ENCODE measurements around the gene C12orf56. TPM values are rescaled to one million over a fixed set of nuclear protein-coding genes. Genes with fewer than 3 reads are reported as not detected.
"Not testable (repeated sequence)": the region's sequence is repeated elsewhere in the genome, so short reads cannot be mapped to it uniquely, and the experiment has no call there.

The C12orf56 gene
- total RNA-seq, 1 donor from 2014 or later: not detected

DNA sequence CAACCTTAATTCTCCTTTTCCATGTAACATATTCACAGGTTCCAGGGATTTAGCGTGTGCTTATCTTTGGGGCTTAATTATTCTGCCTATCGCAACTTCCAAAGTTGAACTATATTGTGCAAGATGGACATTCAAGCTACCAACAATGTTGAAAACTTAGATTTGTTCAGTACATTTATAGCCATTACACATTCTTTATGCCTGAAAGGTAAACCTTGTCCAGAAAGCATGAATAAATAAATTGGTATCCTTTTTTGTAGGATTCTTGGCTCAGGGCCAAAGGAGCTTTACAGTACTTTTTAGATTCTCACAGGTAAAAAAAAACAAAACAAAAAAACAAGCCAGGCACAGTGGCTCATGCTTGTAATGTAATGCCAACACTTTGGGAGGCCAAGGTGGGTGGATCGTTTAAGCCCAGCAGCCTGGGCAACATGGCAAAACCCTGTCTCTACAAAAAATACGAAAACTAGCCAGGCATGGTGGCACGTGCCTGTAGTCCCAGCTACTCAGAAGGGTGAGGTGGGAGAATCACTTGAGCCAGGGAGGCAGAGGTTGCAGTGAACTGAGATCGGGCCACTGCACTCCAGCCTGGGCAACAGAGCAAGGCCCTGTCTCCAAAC lies 3.3 kb downstream of the C12orf56 start:
- DNase-seq (ENCODE audit: low spot score): no peak

DNA sequence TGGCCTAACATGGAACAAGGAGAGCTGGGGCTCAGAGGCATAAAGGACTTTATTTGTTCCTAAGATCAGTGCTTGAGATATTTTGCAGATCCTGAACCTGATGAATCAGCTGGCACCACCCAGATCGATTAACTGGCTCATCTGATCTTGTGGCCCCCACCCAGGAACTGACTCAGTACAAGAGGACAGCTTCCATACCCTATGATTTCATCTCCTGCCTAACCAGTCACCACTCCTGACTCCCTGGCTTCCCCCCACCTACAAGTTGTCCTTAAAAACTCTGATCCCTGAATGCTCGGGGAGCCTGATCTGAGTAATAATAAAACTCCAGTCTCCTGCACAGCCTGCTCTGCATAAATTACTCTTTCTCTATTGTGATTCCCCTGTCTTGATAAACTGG lies 5.1 kb downstream of the C12orf56 start:
- DNase-seq (ENCODE audit: low spot score): no peak

DNA sequence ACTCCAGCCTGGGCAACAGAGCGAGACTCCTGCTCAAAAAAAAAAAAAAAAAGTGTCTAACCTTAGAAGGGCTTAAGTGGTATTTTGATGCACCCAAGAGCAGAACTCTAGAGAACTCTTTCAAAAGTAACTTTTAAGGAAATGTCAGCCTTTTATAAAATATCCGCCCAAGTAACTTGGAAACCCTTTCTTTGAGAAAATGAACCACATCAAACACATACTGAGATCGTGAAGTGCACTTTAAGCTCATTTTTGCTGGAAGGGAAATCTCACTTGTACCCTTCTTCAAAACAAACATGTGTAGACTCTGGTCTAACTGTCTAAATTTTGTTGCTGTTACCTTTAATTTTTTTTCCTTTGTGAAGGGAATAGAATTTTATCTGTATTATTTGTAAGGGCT lies 5.5 kb downstream of the C12orf56 start:
- no peak for DNase-seq (ENCODE audit: low spot score)

DNA sequence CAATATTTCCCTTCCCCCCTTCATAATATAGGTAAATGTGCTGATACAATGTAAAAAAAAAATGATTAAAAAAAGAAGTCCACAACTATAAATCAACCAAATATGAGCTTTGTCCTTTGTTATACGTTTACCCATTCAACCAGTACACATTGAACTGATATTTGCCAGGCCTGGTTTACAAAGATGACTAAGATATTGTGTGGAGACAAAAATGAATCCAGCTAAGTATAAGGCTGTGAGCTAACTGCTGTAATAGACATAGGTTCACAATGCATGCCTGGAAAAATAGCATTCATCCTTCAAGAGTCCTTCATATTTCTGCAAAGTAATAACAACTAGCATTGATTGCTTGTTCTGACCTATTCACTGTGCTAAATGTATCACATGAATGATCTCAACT lies 6.9 kb downstream of the C12orf56 start:
- no peak for DNase-seq (ENCODE audit: low spot score)

DNA sequence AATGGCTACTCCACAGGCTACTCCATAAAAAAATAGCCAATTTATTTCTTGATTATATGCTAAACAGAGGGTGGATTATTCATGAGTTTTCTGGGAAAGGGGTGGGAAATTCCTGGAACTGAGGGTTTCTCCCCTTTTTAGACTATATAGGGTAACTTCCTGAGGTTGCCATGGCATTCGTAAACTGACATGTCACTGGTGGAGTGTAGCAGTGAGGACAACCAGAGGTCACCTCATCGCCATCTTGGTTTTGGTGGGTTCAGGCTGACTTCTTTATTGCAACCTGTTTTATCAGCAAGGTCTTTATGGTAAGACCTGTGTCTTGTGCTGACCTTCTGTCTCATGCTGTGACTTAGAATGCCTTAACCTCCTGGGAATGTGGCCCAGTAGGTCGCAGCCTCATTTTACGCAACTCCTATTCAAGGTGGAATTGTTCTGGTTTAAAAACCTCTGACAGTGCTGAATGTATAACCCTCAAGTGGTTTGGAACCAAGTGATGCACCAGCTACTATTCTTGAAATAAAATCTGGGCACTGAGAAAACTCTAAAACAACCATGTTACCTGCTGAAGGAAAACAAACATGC lies 27.7 kb downstream of the C12orf56 start:
- DNase-seq (ENCODE audit: low spot score): no peak

DNA sequence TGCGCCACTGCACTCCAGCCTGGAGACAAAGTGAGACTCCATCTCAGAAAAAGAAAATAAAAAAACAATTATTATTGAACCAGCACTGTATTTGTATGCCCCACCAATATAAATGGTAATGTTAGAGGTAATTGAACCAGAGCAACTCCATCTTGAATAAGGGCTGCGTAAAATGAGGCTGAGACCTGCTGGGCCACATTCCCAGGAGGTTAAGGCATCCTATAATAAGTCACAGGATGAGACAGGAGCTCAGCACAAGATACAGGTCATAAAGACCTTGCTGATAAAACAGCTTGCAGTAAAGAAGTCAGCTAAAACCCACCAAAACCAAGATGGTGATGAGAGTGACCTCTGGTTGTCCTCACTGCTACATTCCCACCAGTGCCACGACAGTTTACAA lies 29.4 kb downstream of the C12orf56 start:
- DNase-seq (ENCODE audit: low spot score): not testable (repeated sequence)

DNA sequence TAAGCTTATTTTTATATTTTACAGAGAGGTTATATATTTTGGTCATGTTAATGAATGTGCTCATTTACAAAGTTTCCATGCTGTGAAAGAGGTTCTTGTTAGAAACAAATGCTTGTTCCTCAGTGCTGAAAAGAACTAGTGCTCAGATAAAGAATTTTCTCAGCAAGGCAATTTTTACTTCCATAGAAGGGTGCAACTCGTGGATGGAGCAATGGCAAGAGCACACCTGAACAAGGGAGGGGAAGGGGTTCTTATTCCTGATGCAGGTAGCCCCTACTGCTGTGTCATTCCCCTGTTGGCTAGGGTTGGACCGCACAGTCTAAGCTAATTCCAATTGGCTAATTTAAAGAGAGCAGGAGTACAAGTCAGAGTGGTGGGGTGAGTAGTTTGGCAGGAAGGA lies 34.3 kb downstream of the C12orf56 start:
- not testable (repeated sequence) for DNase-seq (ENCODE audit: low spot score)

DNA sequence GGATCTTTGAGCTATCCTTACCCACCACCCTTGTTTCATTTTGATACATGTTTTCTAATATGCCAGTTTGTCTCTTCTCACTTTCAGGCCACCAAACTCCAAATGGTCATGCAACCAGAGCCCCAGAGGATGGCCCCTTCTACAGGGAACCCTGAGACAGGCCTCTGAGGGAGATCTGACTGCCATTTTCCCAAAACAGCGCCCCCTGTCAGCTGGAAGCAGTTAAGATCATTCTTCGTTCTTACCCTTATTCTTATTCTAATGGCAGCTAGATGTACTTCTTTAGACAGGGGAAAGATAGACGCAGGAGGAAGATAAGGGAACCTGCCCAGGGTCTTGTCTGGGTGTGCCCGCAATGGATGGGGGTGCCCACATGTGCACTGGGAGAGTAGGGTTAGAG lies 38.4 kb downstream of the C12orf56 start:
- DNase-seq (ENCODE audit: low spot score): no peak

DNA sequence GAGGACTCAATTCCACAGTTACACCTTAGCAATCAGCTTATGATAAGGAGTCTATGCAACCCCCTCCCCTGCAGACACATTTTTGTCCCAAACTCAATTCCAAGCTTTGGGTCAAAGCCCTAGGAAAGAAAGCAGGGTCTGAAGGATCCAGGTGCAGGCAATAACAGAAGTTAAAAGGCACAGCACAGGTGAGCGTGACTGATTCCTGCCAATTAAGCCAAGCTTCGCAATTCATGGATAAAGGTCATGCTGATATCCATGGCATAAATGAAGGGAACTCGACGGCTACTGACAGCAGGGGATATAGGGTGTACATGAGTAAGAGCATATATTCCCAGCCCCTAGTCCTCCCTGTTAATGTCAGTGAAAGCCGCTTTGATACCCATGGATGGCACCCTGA lies 39.3 kb downstream of the C12orf56 start:
- no peak for DNase-seq (ENCODE audit: low spot score)

DNA sequence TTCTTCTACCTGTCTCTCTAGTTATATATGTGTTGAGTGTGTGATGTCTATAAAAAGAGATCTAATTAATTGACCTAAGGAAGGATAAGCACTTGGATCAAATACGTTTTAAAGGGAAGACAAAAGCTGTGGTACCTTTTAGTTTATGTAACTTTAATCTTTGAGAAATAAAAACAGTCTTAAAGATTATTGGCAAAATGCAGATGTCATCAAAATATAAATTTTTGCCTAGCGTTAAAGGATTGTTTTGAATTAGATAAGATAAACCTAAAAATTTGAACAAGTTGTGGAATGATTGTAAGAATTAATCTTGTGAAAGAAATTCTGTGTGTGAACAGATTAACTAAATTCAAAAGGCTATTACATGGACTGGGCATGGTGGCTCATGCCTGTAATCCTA lies 42.9 kb downstream of the C12orf56 start:
- DNase-seq (ENCODE audit: low spot score): no peak

DNA sequence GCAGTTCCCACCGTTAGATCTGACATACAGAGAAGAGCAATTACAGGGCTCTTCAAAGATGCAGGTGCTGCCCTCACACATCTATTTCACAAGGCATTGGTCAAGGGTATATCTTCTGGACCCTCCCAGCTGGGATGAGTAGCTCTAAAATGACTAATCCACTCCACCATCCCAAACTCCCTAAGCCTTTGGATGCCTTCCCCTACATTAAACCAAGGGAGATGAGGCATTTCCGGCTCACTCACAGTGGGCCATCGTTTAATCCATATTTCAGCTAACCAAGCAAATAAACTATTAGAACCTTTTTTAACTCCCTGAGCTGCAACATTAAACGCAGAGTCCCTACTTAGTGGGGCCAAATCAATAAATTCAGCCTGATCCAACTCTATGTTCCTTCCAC lies 45.9 kb downstream of the C12orf56 start:
- not testable (repeated sequence) for DNase-seq (ENCODE audit: low spot score)

DNA sequence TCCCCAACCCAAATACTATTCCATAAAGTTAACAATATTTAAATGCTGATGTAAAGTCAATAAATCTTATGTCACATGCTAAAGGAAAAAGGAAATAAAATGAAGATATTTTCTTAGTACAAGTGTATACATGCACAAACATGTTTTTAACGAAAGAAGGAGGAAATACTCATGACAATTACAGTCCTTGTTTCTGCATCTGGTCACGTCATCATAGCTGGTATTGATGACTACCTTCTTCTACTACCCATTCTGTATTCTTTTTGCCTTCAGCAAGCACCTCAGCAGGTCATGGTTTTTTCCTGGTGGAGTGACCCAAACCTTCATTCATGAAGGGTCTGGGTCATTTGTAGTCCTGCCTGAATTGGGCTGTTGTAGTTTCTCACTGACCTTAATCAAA lies 50.0 kb downstream of the C12orf56 start:
- not testable (repeated sequence) for DNase-seq (ENCODE audit: low spot score)

DNA sequence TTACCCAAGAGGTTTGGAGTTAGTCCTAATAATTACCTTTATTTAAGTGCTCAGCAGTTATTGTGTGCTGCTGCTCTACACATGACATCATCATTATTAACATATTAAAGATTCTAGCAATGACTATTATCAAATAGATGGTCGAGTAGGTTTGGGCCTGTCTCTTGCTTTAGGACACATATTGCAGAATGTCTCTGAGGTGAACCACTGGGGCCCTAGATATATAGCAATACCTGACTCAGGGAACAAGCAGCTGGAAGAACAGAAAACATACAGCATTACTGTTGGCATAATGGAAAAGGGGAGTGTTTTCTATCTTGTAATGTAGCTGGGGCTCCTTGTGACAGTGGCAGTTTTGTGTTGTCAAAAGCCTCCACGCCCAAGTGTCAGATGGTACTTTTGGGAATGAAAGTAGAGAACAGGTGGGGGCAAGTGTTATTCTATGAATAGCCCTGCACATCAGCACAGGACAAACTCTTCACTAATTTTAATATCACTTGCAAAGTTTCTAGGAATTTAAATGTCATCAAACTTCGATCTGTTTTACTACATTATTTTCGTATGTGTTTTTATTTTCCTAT lies 54.6 kb downstream of the C12orf56 start:
- DNase-seq (ENCODE audit: low spot score): no peak

DNA sequence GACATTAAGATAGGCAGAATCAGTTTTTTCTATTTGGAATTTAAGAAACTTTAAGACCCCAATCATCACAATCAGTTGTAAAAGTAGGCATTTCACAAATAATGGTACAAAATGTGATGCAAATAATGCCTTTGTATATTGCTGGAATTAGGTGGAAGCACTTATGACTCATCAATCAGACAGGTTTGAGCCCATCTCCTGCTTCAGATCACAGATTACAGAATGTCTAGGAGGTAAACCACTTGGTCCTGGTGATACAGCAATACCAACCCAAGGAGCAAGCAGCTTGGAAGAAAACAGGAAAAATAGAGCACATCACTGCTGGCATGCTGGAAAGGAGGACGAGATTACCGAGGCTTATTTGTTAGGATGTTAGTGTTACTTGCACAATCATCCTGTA lies 57.6 kb downstream of the C12orf56 start:
- no peak for DNase-seq (ENCODE audit: low spot score)

DNA sequence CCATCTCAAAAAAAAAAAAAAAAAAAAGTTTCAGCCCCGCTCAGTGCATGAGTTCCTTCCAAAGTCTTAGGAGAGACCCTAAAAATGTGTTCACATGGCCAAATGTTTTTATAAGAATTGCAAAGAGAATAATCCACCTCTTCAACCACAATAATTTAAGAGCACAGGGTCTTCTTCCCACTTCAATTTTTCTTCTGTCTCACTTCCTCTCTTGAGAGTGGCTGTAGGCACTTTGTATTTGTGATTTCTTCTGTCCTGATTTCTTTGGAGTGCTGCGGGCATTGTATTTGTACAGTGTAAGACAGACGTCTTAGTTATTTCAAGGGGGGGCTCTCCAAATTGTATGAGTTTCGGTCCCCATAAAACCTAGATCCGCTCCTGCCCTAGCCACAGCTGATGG lies 58.3 kb downstream of the C12orf56 start:
- DNase-seq (ENCODE audit: low spot score): no peak

DNA sequence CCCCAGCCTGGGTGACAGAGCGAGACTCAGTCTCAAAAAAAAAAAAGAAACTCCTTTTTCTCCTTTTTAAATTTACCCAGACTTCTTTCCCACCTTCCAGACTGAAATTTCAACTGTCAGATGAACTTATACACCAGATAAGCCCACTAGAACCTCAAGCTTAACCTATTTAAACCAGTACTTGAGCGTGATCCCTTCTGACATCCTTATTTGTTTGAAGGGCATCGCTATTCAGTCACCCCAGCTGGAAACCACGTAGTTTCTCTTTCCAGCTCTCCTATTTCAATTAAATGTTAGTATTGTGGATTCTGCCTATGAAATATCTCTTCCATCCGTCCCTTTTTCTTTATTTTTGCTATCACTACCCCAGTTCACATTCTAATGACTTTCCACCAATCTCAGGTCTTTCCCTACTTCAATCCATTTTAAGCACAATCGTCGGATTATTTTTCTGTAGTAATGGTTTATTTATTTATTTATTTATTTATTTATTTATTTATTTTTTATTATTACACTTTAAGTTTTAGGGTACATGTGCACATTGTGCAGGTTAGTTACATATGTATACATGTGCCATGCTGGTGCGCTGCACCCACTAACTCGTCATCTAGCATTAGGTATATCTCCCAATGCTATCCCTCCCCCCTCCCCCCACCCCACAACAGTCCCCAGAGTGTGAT lies 61.4 kb downstream of the C12orf56 start:
- DNase-seq (ENCODE audit: low spot score): not testable (repeated sequence)

DNA sequence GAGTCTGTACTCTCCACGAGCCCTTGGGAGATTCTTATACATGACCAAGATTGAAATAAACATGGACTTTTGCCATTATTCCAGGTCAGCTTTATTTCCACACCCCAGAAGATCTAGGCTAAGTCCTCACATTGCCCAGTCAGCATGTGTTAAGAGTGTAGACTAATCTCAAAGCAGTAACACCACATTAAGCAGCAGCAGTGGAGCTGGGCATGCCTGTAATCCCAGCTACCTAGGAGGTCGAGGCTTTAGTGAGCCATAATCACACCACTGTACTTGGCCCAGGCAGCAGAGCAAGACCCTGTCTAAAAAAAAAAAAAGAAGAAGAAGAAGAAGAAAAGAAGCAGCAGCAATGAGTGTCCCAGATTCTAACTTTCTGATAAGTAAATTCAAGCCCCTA lies 65.5 kb downstream of the C12orf56 start:
- no peak for DNase-seq (ENCODE audit: low spot score)

DNA sequence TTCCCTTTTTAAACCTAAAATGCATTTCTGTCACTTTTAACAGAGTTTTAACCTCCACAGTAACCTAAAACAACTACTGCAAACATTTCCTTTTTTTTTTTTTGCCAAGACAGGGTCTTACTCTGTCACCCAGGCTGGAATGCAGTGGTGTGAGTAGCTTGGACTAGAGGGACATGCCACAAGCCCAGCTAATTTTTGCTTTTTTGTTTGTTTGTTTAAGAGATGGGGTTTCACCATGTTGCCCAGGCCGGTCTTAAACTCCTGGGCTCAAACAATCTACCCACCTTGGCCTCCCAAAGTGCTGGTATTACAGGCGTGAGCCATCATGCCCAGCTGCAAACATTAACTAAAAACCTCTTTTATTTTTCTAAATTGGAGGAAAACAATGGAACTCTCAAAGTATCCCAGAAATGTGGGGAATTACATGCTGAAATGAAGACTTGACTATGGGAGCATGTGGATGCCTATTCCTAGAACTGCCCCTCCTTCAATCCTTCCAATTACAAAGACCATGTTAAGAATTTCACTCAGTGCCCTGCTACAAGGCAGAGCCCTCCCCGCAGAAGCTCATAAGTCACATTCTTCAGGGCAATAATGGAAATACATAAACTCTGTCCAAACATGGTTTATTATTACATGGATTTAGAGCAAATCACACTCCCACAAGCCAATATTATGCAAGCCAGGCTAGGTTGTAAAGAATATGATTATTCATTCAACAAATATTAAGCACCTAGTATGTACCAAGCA lies 66.9 kb downstream of the C12orf56 start:
- DNase-seq (ENCODE audit: low spot score): no peak

DNA sequence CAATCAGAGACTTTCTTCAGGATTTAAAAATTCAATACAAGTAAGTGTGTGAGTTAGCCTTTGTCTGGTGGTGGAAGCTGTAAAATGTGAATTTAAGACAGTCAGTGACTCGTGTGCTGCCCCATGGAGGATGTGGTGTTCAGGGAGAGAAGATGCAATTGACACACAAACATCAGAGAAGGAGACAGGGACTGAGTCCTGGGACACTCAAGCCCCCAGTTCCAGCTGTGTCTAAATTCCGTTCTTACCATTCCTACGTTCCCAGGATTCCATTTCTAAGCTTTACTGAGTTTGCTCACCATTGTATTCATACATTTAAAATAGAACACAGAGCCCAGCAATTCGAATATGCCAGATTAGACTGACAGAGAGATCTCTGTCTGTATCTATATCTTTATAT lies 67.6 kb downstream of the C12orf56 start:
- no peak for DNase-seq (ENCODE audit: low spot score)

DNA sequence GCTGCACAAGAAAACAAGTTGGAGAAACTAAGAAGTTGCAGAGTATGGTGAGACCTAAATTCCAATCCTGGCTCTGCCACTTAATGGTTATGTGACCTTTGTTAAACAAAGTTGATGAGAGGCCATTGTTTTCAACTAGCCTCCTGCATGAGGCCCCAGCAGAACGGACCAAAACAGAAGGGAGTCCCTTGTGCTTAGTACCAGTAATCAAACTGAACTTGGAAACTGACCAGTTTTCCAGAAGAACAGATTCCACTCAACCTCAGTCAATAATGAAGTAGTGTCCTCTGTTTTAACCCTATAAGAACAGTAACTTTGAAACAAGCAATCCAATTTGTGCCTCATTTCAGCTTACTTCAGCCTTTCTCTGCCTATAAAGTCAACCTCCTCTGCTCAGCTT lies 69.9 kb downstream of the C12orf56 start:
- no peak for DNase-seq (ENCODE audit: low spot score)

DNA sequence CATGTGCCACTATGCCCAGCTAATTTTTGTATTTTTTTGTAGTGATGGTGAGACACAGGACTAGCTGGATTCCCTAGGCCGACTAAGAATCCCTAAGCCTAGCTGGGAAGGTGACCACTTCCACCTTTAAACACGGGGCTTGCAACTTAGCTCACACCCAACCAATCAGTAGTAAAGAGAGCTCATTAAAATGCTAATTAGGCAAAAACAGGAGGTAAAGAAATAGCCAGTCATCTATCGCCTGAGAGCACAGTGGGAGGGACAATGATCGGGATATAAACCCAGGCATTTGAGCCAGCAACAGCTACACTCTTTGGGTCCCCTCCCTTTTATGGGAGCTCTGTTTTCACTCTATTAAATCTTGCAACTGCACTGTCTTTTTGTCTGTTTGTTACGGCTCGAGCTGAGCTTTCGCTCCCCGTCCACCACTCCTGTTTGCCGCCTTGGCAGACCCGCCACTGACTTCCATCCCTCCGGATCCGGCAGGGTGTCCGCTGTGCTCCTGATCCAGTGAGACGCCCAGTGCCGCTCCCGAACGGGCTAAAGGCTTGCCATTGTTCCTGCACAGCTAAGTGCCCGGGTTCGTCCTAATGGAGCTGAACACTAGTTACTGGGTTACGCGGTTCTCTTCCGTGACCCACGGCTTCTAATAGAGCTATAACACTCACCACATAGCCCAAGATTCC lies 70.9 kb downstream of the C12orf56 start:
- not testable (repeated sequence) for DNase-seq (ENCODE audit: low spot score)
